Loucy (cell line): Measurements from ENCODE around the gene SOX8.

Experiments used
- H2AFZ ChIP-seq: fragments of 200-600 bp; sonication (generic); 2 replicates; pipeline ENCODE4 v1.6.0; 2016; ENCODE audit warnings: antibody characterized with exemption, mild to moderate bottlenecking, low read length, moderate library complexity
- H3F3A ChIP-seq: fragments of 200-600 bp; 2 replicates; pipeline ENCODE4 v1.6.0; 2016; ENCODE audit warnings: antibody characterized with exemption, low read depth, mild to moderate bottlenecking
- H3K27me3 ChIP-seq: fragments of 200-600 bp; sonication (generic); 2 replicates; pipeline ENCODE4 v1.6.1; 2014; ENCODE audit warnings: low read length, mild to moderate bottlenecking; ENCODE audit not compliant: insufficient read depth, poor library complexity, severe bottlenecking
- H3K36me3 ChIP-seq: fragments of 200-600 bp; sonication (generic); 2 replicates; pipeline ENCODE4 v1.6.1; 2016; ENCODE audit warnings: low read length; ENCODE audit not compliant: insufficient read depth
- H3K4me1 ChIP-seq: fragments of 200-600 bp; sonication (generic); 2 replicates; pipeline ENCODE4 v1.5.1; 2014; ENCODE audit warnings: low read length, mild to moderate bottlenecking; ENCODE audit not compliant: insufficient read depth, poor library complexity, severe bottlenecking
- H3K4me2 ChIP-seq: fragments of 200-600 bp; sonication (generic); 2 replicates; pipeline ENCODE4 v1.6.0; 2014; ENCODE audit warnings: antibody characterized with exemption, low read length, low read depth, mild to moderate bottlenecking; ENCODE audit not compliant: poor library complexity, severe bottlenecking
- H3K4me3 ChIP-seq: fragments of 200-600 bp; sonication (generic); 2 replicates; pipeline ENCODE4 v1.5.1; 2014; ENCODE audit warnings: low read length, mild to moderate bottlenecking, mixed read lengths; ENCODE audit not compliant: poor library complexity, severe bottlenecking
- H3K79me2 ChIP-seq: fragments of 200-600 bp; sonication (generic); 2 replicates; pipeline ENCODE4 v1.6.1; 2014; ENCODE audit warnings: low read length; ENCODE audit not compliant: insufficient read depth
- H3K9ac ChIP-seq: fragments of 200-600 bp; sonication (generic); 2 replicates; pipeline ENCODE4 v1.6.0; 2014; ENCODE audit warnings: mild to moderate bottlenecking, low read depth, low read length, moderate library complexity; ENCODE audit not compliant: poor library complexity, severe bottlenecking
- H3K9me2 ChIP-seq: fragments of 200-600 bp; sonication (generic); replicated peaks from 2 replicates; pipeline ENCODE4 v1.6.1; 2016; ENCODE audit warnings: low read depth, low read length, mixed read lengths
- H3K9me3 ChIP-seq: fragments of 200-600 bp; sonication (generic); 2 replicates; pipeline ENCODE4 v1.6.1; 2014; ENCODE audit warnings: mild to moderate bottlenecking, antibody characterized with exemption, low read length, low read depth; ENCODE audit not compliant: insufficient read depth
- H4K20me1 ChIP-seq: fragments of 200-600 bp; sonication (generic); 2 replicates; pipeline ENCODE4 v1.6.0; 2014; ENCODE audit warnings: antibody characterized with exemption, low read length, mild to moderate bottlenecking; ENCODE audit not compliant: insufficient read depth, poor library complexity, severe bottlenecking
- CTCF ChIP-seq: fragments of 200-600 bp; sonication (generic); conservative IDR thresholded peaks from 2 replicates; pipeline ENCODE4 v1.5.1; 2014; ENCODE audit warnings: mild to moderate bottlenecking, antibody characterized with exemption, low read length
- EZH2phosphoT487 ChIP-seq: fragments of 200-600 bp; IDR thresholded peaks from 2 replicates; pipeline ENCODE4 v1.6.1; 2018; ENCODE audit warnings: antibody characterized with exemption, mild to moderate bottlenecking, moderate library complexity, borderline replicate concordance

The SOX8 gene

GRCh38 chr16:1033128-1033679 lies 51.6 kb downstream of the SOX8 start:
- Histone ChIP-seq H4K20me1 (no peaks in the 10 kb centered on the region), H3K79me2 (no peaks in the 10 kb centered on the region), H3K9ac (no peak overlapping the region), H3K9me2 (no peaks in the 10 kb centered on the region), H3K4me2 (no peak overlapping the region), H2AFZ (no peak overlapping the region), H3F3A (no peaks in the 10 kb centered on the region), H3K27me3 (no peaks in the 10 kb centered on the region), H3K4me3 (no peak overlapping the region), H3K36me3 (no peaks in the 10 kb centered on the region), H3K4me1 (no peaks in the 10 kb centered on the region), H3K9me3 (no peaks in the 10 kb centered on the region)
- no peak for TF ChIP-seq EZH2phosphoT487
- no peak for TF ChIP-seq CTCF

GRCh38 chr16:1034230-1035065 lies 52.9 kb downstream of the SOX8 start:
- H3K9ac ChIP-seq: no peak overlapping the region
- no peak overlapping the region for H3K4me3 ChIP-seq
- no peaks in the 10 kb centered on the region for H3K36me3 ChIP-seq
- no peak overlapping the region for H2AFZ ChIP-seq
- no peaks in the 10 kb centered on the region for H4K20me1 ChIP-seq
- H3F3A ChIP-seq: no peaks in the 10 kb centered on the region
- H3K4me1 ChIP-seq: no peaks in the 10 kb centered on the region
- H3K9me2 ChIP-seq: no peaks in the 10 kb centered on the region
- no peaks in the 10 kb centered on the region for H3K79me2 ChIP-seq
- no peaks in the 10 kb centered on the region for H3K9me3 ChIP-seq
- TF ChIP-seq EZH2phosphoT487 (no peak), CTCF (no peak)
- no peak overlapping the region for H3K4me2 ChIP-seq
- H3K27me3 ChIP-seq: no peaks in the 10 kb centered on the region

GRCh38 chr16:1035066-1035415 lies 53.5 kb downstream of the SOX8 start:
- H3K9me2 ChIP-seq: no peaks in the 10 kb centered on the region
- no peak overlapping the region for H2AFZ ChIP-seq
- H4K20me1 ChIP-seq: no peaks in the 10 kb centered on the region
- no peaks in the 10 kb centered on the region for H3K4me1 ChIP-seq
- H3F3A ChIP-seq: no peaks in the 10 kb centered on the region
- H3K9ac ChIP-seq: no peak overlapping the region
- TF ChIP-seq EZH2phosphoT487 (no peak), CTCF (no peak)
- H3K79me2 ChIP-seq: no peaks in the 10 kb centered on the region
- H3K36me3 ChIP-seq: no peaks in the 10 kb centered on the region
- no peaks in the 10 kb centered on the region for H3K27me3 ChIP-seq
- no peaks in the 10 kb centered on the region for H3K9me3 ChIP-seq
- H3K4me2 ChIP-seq: no peak overlapping the region
- no peak overlapping the region for H3K4me3 ChIP-seq
